DND-41 (cell line): ENCODE data around the gene RHOV.

Experiments
- CTCF ChIP-seq: IDR thresholded peaks from 2 replicates; pipeline ENCODE4 v1.5.1; 2012; ENCODE audit warnings: borderline replicate concordance, low read length, moderate library complexity, mild to moderate bottlenecking; ENCODE audit not compliant: poor library complexity, severe bottlenecking; ENCODE audit errors: extremely low read depth
- EZH2 ChIP-seq: IDR thresholded peaks from 3 replicates; pipeline ENCODE4 v1.6.1; 2012; ENCODE audit warnings: borderline replicate concordance, low read depth, mild to moderate bottlenecking, moderate library complexity, low read length, inconsistent platforms; ENCODE audit not compliant: severe bottlenecking

GRCh38 chr15:40844696-40845030 lies 29.4 kb downstream of the RHOV start:
- TF ChIP-seq CTCF (no peak), EZH2 (no peak)
